Measurements from ENCODE around the gene KMT5B. TPM values are rescaled to one million over a fixed set of nuclear protein-coding genes. Genes with fewer than 3 reads are reported as not detected.
A peak's percentile ranks its signal among the peaks of the same experiment; 100 is the strongest.

The KMT5B gene
- total and polyA plus RNA-seq, 7 donors, result 20.8 to 45.7 (median 38.7) TPM

- Histone ChIP-seq H3K9me3 (no peaks in the 10 kb centered on the region), H3K4me1 (peaks cover 0 to 21% (median 9%) of the 10 kb centered on the region in 4 donors), H3K27me3 (no peaks in the 10 kb centered on the region), H3K4me3 (peak overlapping the region in 3 of 4 donors; percentile 23 to 29 (median 27)), H3K27ac (peak overlapping the region in 3 of 4 donors; percentile 71 to 79 (median 72)), H3K36me3 (no peaks in the 10 kb centered on the region)
- WGBS, 2 donors, result 31 to 64% methylated on average over 4 of the region's 4 CpGs
- DNase-seq, result no peak
- no peak for TF ChIP-seq EP300 (IDR thresholded peaks at IDR 0.05)
- no peak for TF ChIP-seq POLR2A (IDR thresholded peaks at IDR 0.05)
- TF ChIP-seq, protein P1, sequence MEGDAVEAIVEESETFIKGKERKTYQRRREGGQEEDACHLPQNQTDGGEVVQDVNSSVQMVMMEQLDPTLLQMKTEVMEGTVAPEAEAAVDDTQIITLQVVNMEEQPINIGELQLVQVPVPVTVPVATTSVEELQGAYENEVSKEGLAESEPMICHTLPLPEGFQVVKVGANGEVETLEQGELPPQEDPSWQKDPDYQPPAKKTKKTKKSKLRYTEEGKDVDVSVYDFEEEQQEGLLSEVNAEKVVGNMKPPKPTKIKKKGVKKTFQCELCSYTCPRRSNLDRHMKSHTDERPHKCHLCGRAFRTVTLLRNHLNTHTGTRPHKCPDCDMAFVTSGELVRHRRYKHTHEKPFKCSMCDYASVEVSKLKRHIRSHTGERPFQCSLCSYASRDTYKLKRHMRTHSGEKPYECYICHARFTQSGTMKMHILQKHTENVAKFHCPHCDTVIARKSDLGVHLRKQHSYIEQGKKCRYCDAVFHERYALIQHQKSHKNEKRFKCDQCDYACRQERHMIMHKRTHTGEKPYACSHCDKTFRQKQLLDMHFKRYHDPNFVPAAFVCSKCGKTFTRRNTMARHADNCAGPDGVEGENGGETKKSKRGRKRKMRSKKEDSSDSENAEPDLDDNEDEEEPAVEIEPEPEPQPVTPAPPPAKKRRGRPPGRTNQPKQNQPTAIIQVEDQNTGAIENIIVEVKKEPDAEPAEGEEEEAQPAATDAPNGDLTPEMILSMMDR (IDR thresholded peaks at IDR 0.05), result no peak
- TF ChIP-seq POLR2AphosphoS5 (IDR thresholded peaks at IDR 0.05), result peak in 3 of 4 donors; percentile 40 to 41 (median 40)
- intact Hi-C loops (cut with DNase I), result no loop called here
These were observed 74.9 kb downstream of the KMT5B start for GRCh38 chr11:68138237-68138636.

- Histone ChIP-seq H3K9me3 (no peaks in the 10 kb centered on the region), H3K36me3 (no peaks in the 10 kb centered on the region), H3K27ac (peak overlapping the region in 3 of 4 donors; percentile 71 to 79 (median 72)), H3K4me3 (peak overlapping the region in 3 of 4 donors; percentile 23 to 29 (median 27)), H3K27me3 (no peaks in the 10 kb centered on the region), H3K4me1 (peaks cover 0 to 21% (median 9%) of the 10 kb centered on the region in 4 donors)
- intact Hi-C loops (cut with DNase I), result no loop called here
- DNase-seq, result peak; percentile 19
- 12 to 60% methylated on average over 5 of the region's 5 CpGs for WGBS, 2 donors
- TF ChIP-seq EP300 (IDR thresholded peaks at IDR 0.05), result no peak
- no peak for TF ChIP-seq POLR2A (IDR thresholded peaks at IDR 0.05)
- TF ChIP-seq POLR2AphosphoS5 (IDR thresholded peaks at IDR 0.05), result no peak
- TF ChIP-seq, protein P1 (IDR thresholded peaks at IDR 0.05), result no peak
These were observed 75.3 kb downstream of the KMT5B start for GRCh38 chr11:68137833-68138232.

GRCh38 chr11:68136866-68137265 lies 76.2 kb downstream of the KMT5B start:
- peaks cover 0 to 21% (median 9%) of the 10 kb centered on the region in 4 donors for H3K4me1 ChIP-seq
- H3K9me3 ChIP-seq, result no peaks in the 10 kb centered on the region
- no peak overlapping the region for H3K4me3 ChIP-seq
- TF ChIP-seq EP300 (IDR thresholded peaks at IDR 0.05), result no peak
- no peak for TF ChIP-seq POLR2AphosphoS5 (IDR thresholded peaks at IDR 0.05)
- TF ChIP-seq, protein P1 (IDR thresholded peaks at IDR 0.05), result no peak
- WGBS, 2 donors, result 54 to 78% methylated on average over 8 of the region's 8 CpGs
- no peaks in the 10 kb centered on the region for H3K27me3 ChIP-seq
- intact Hi-C loops (cut with DNase I), result no loop called here
- no peak for DNase-seq
- H3K36me3 ChIP-seq, result no peaks in the 10 kb centered on the region
- H3K27ac ChIP-seq, result no peak overlapping the region

- Histone ChIP-seq H3K9me3 (no peaks in the 10 kb centered on the region), H3K27me3 (no peaks in the 10 kb centered on the region), H3K4me3 (no peak overlapping the region), H3K36me3 (no peaks in the 10 kb centered on the region), H3K4me1 (peaks cover 0 to 16% (median 9%) of the 10 kb centered on the region in 4 donors), H3K27ac (no peak overlapping the region)
- intact Hi-C loops (cut with DNase I), result no loop called here
- peak; percentile 5 for DNase-seq
- WGBS, 2 donors, result 63 to 98% methylated on average over 3 of the region's 3 CpGs
- TF ChIP-seq, protein P1 (IDR thresholded peaks at IDR 0.05), result no peak
- TF ChIP-seq POLR2A (IDR thresholded peaks at IDR 0.05), result no peak
- no peak for TF ChIP-seq EP300 (IDR thresholded peaks at IDR 0.05)
- TF ChIP-seq POLR2AphosphoS5 (IDR thresholded peaks at IDR 0.05), result no peak
These were observed 77.9 kb downstream of the KMT5B start for GRCh38 chr11:68135161-68135560.

GRCh38 chr11:68133761-68134160 lies 79.3 kb downstream of the KMT5B start:
- Histone ChIP-seq H3K27me3 (no peaks in the 10 kb centered on the region), H3K27ac (no peak overlapping the region), H3K9me3 (no peaks in the 10 kb centered on the region), H3K4me3 (no peak overlapping the region), H3K4me1 (peaks cover 0 to 19% (median 12%) of the 10 kb centered on the region in 4 donors), H3K36me3 (no peaks in the 10 kb centered on the region)
- intact Hi-C loops (cut with DNase I), result no loop called here
- WGBS, 2 donors, result 81 to 83% methylated on average over 2 of the region's 2 CpGs
- DNase-seq, result peak; percentile 8
- TF ChIP-seq EP300 (IDR thresholded peaks at IDR 0.05), result no peak
- TF ChIP-seq, protein P1 (IDR thresholded peaks at IDR 0.05), result no peak
- no peak for TF ChIP-seq POLR2A (IDR thresholded peaks at IDR 0.05)
- no peak for TF ChIP-seq POLR2AphosphoS5 (IDR thresholded peaks at IDR 0.05)

Measured in sigmoid colon (tissue), 7 donors.